Endothelial cell of umbilical vein (primary cell): ENCODE measurements around the gene SFTPD. TPM values are rescaled to one million over a fixed set of nuclear protein-coding genes. Genes with fewer than 3 reads are reported as not detected.
"Not testable (repeated sequence)": the region's sequence is repeated elsewhere in the genome, so short reads cannot be mapped to it uniquely, and the experiment has no call there.

ENCODE experiments used
- BruUV-seq: library from RNA; stranded (reverse); fragments of 400-500 nt; replicated peaks from 2 replicates; lab custom pipeline; 2021; lab: Mats Ljungman, UMichigan
- CTCF ChIA-PET: fragments of 300-600, 350-600 bp; sonication (Branson Sonifier 250); formaldehyde crosslinking; loops from one replicate; lab custom pipeline; 2021; ENCODE audit warnings: antibody characterized with exemption, inconsistent platforms; lab: Charles Lee
- POLR2A ChIA-PET: fragments of 300-600, 350-600 bp; sonication (Branson Sonifier 250); formaldehyde crosslinking; loops from one replicate; lab custom pipeline; 2021; ENCODE audit warnings: antibody characterized with exemption, inconsistent platforms; lab: Charles Lee
- DNase-seq: peaks from one replicate; pipeline ENCODE4 v3.0.0-alpha.2; 2011; ENCODE audit warnings: low read depth, low spot score
- FAIRE-seq: peaks from 2 replicates; lab custom pipeline; 2011; peaks lifted over from hg19 to GRCh38; lab: Jason Lieb, UNC
- H2AFZ ChIP-seq: 2 replicates; pipeline ENCODE4 v1.6.0; 2012; ENCODE audit warnings: low read depth, low read length, control low read depth, inconsistent platforms
- H3K27ac ChIP-seq: 2 replicates; pipeline ENCODE4 v1.5.1; 2011; ENCODE audit warnings: low read depth, mild to moderate bottlenecking, control low read depth, low read length, moderate library complexity; ENCODE audit not compliant: insufficient read depth
- H3K27me3 ChIP-seq, 2 experiments: 2 replicates each; pipeline versions ENCODE4 v1.6.0 to v1.6.1; 2011; ENCODE audit warnings: low read length in 2 of 2, mixed read lengths in 1 of 2; ENCODE audit not compliant: control insufficient read depth in 2 of 2, insufficient read depth in 2 of 2
- H3K36me3 ChIP-seq, 2 experiments: 2 replicates in 1 of 2; 3 replicates in 1 of 2; pipeline ENCODE4 v1.5.1; 2011; ENCODE audit warnings: low read length in 2 of 2, mild to moderate bottlenecking in 1 of 2, moderate library complexity in 1 of 2; ENCODE audit not compliant: control insufficient read depth in 2 of 2, insufficient read depth in 2 of 2; ENCODE audit errors: extremely low read depth in 1 of 2
- H3K4me1 ChIP-seq: 3 replicates; pipeline ENCODE4 v1.5.1; 2011; ENCODE audit warnings: mild to moderate bottlenecking, low read length; ENCODE audit not compliant: control insufficient read depth, insufficient read depth; ENCODE audit errors: extremely low read depth
- H3K4me2 ChIP-seq: 2 replicates; pipeline ENCODE4 v1.6.1; 2011; ENCODE audit warnings: low read length, control low read depth, mixed read lengths; ENCODE audit not compliant: insufficient read depth
- H3K4me3 ChIP-seq, 3 experiments: fragments of 200-600 bp in 1 of 3; sonication (generic), shearing (Covaris generic) in 1 of 3; replicated peaks in 1 of 3; 2 replicates each; pipeline ENCODE4 v1.5.1; 2011 to 2016; ENCODE audit warnings: control low read depth in 3 of 3, low read length in 3 of 3, mild to moderate bottlenecking in 2 of 3, inconsistent platforms in 1 of 3, low read depth in 1 of 3, moderate library complexity in 1 of 3; ENCODE audit not compliant: insufficient read depth in 1 of 3
- H3K79me2 ChIP-seq: 2 replicates; pipeline ENCODE4 v1.6.0; 2012; ENCODE audit warnings: low read length, inconsistent platforms; ENCODE audit not compliant: control insufficient read depth, insufficient read depth
- H3K9ac ChIP-seq: replicated peaks from 2 replicates; pipeline ENCODE3; 2011; ENCODE audit warnings: low read length, control low read depth; ENCODE audit not compliant: insufficient read depth; ENCODE audit errors: extremely low read depth
- H3K9me1 ChIP-seq: replicated peaks from 3 replicates; pipeline ENCODE4 v1.6.0; 2011; ENCODE audit warnings: mild to moderate bottlenecking, low read length; ENCODE audit not compliant: control insufficient read depth, insufficient read depth; ENCODE audit errors: extremely low read depth
- H3K9me3 ChIP-seq: replicated peaks from 2 replicates; pipeline ENCODE4 v1.5.1; 2012; ENCODE audit warnings: low read length, inconsistent platforms; ENCODE audit not compliant: control insufficient read depth, insufficient read depth
- H4K20me1 ChIP-seq: replicated peaks from 2 replicates; pipeline ENCODE3; 2011; ENCODE audit warnings: mild to moderate bottlenecking, low read length; ENCODE audit not compliant: control insufficient read depth, insufficient read depth; ENCODE audit errors: extremely low read depth
- POLR2AphosphoS5 ChIP-seq: IDR thresholded peaks from 2 replicates; pipeline ENCODE4 v1.6.1; 2012; ENCODE audit warnings: low read depth, mild to moderate bottlenecking, control low read depth, low read length, moderate library complexity; ENCODE audit not compliant: insufficient read depth
- dilution Hi-C: fragments of 300-500 bp; cut with MboI; formaldehyde crosslinking; loops from one replicate; pipeline ENCODE4 v1.15.0; 2019; ENCODE audit warnings: low sequenced_read_pairs; ENCODE audit not compliant: extremely low pct_ligation_motif_present
- intact Hi-C: fragments of 100-400 bp; cut with micrococcal nuclease; formaldehyde crosslinking; loops from one replicate; pipeline ENCODE4 v1.10.0; 2022
- polyA plus RNA-seq, 4 experiments: library from polyadenylated mRNA; depleted of rRNA in 3 of 4; stranded (reverse) in 3 of 4; unstranded in 1 of 4; fragments of >200 nt; gene quantifications; 2 replicates each; pipeline versions ENCODE4 v1.2.1 to v1.2.3, GENCODE V29; 2011 to 2012; ENCODE audit warnings: missing spikeins in 1 of 4
- total RNA-seq: library from RNA; stranded (reverse); gene quantifications from 2 replicates; pipeline ENCODE4 v1.2.3, GENCODE V29; 2021
- TF ChIP-seq, protein P1 (sequence below), 2 donors: IDR thresholded peaks; 1 replicate in 1 of 2; 2 replicates in 1 of 2; pipeline ENCODE4 v1.5.1; 2011; ENCODE audit warnings: low read length in 2 of 2, mild to moderate bottlenecking in 2 of 2, moderate library complexity in 2 of 2, control low read depth in 1 of 2, inconsistent platforms in 1 of 2, low read depth in 1 of 2; ENCODE audit not compliant: insufficient read depth in 1 of 2; ENCODE audit errors: extremely low read depth in 1 of 2

SFTPD gene
- total and polyA plus RNA-seq, 2 donors (not counting 3 experiments of a cell fraction or from before 2014, with no cell fraction given): not detected

DNA sequence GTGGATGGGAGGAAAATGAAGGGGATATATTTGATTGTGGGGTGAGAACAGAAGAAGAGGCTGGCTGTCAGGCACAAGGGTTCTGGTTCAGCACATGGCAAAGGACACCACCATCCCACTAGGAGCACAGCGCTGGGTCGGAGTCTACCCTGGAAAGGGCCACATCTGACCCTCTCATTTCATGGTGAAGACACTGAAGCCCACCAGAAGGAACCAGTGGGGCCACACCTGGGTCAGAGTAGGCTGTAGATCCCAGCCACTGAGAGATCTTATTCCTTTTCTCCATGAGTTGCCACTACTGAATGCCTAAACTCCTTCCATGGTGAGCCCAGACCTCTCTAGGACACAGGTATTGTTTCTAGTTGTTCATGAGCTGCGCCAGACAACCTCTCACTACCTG lies 25.8 kb downstream of the SFTPD start:
- dilution Hi-C loops: no loop called here
- H3K79me2 ChIP-seq: no peaks in the 10 kb centered on the region
- DNase-seq (no peak), FAIRE-seq (no peak)
- no peak overlapping the region for H3K9ac ChIP-seq
- TF ChIP-seq POLR2AphosphoS5: no peak
- TF ChIP-seq, protein P1, sequence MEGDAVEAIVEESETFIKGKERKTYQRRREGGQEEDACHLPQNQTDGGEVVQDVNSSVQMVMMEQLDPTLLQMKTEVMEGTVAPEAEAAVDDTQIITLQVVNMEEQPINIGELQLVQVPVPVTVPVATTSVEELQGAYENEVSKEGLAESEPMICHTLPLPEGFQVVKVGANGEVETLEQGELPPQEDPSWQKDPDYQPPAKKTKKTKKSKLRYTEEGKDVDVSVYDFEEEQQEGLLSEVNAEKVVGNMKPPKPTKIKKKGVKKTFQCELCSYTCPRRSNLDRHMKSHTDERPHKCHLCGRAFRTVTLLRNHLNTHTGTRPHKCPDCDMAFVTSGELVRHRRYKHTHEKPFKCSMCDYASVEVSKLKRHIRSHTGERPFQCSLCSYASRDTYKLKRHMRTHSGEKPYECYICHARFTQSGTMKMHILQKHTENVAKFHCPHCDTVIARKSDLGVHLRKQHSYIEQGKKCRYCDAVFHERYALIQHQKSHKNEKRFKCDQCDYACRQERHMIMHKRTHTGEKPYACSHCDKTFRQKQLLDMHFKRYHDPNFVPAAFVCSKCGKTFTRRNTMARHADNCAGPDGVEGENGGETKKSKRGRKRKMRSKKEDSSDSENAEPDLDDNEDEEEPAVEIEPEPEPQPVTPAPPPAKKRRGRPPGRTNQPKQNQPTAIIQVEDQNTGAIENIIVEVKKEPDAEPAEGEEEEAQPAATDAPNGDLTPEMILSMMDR (IDR thresholded peaks at IDR 0.05; ENCODE audit: extremely low read depth in 1 of 2, insufficient read depth in 1 of 2, low read depth in 1 of 2, low read length in 2 of 2): no peak
- no peaks in the 10 kb centered on the region for H3K9me1 ChIP-seq
- H3K36me3 ChIP-seq: no peaks in the 10 kb centered on the region
- no TSS peak for BruUV-seq
- H4K20me1 ChIP-seq: no peaks in the 10 kb centered on the region
- H3K4me2 ChIP-seq: no peak overlapping the region
- H3K27me3 ChIP-seq: no peaks in the 10 kb centered on the region
- H3K4me1 ChIP-seq: no peaks in the 10 kb centered on the region
- H2AFZ ChIP-seq: no peak overlapping the region
- H3K27ac ChIP-seq: no peak overlapping the region
- POLR2A ChIA-PET: no interaction called here
- CTCF ChIA-PET: no interaction called here
- intact Hi-C loops: no loop called here
- H3K4me3 ChIP-seq: no peak overlapping the region
- H3K9me3 ChIP-seq: no peaks in the 10 kb centered on the region

DNA sequence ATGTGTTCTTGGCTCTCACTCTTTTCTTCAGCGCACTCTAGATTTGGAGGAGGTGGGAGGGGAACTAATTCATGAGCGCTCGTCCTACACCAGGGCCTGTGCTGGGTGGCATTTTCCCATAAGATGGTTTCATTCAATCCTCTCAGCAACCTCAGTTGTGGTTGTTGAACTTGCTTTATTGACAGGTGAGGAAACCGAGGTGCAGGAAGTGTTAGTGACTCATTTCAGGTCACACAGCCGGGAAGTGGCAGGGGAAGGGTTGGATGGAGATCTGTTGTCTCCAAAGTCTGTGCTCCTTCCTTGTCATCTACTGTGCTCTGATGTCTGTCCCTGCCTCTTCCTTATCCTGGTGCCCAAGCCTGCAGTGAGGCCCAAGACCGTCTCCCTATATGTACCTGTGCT lies 26.9 kb downstream of the SFTPD start:
- H3K79me2 ChIP-seq, H3K4me1 ChIP-seq, intact Hi-C loops, H3K9ac ChIP-seq, POLR2A ChIA-PET, H4K20me1 ChIP-seq, H2AFZ ChIP-seq, H3K9me3 ChIP-seq, BruUV-seq, H3K4me3 ChIP-seq, dilution Hi-C loops, H3K36me3 ChIP-seq, H3K9me1 ChIP-seq, FAIRE-seq, CTCF ChIA-PET, H3K27me3 ChIP-seq, H3K4me2 ChIP-seq, DNase-seq, H3K27ac ChIP-seq: not testable (repeated sequence)

DNA sequence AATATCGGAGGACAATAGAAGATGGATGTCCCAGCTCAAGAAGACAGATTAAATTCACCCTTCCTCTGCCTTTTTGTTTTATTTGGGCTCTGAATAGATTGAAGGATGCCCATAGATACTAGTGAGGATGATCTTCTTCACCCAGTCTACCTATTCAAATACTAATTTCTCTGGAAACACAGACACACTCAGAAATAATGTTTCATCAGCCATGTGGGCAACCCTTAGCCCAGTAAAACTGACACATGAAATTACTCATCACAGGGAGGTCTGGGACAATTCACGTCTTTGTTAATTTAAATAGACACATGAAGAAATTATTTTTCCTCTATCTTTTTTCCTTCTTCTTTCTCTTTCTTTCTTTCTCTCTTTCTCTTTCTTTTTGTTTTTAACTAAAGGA lies 33.1 kb downstream of the SFTPD start:
- H3K27ac ChIP-seq, POLR2A ChIA-PET, H3K4me1 ChIP-seq, BruUV-seq, dilution Hi-C loops, H3K9me1 ChIP-seq, H3K79me2 ChIP-seq, DNase-seq, FAIRE-seq, H3K9me3 ChIP-seq, H2AFZ ChIP-seq, H3K27me3 ChIP-seq, H3K36me3 ChIP-seq, intact Hi-C loops, H3K4me3 ChIP-seq, H3K9ac ChIP-seq, H4K20me1 ChIP-seq, H3K4me2 ChIP-seq: not testable (repeated sequence)
- CTCF ChIA-PET: interaction anchor here (1.1 to 2.3 kb wide), 4 partner anchors 9 to 15 kb away, joined by 4 to 6 read pairs (median 6); no protein-coding TSS in a partner anchor
